Fibroblast of the conjunctiva (primary cell): Measurements from ENCODE around the gene DGKE.
A peak's percentile ranks its signal among the peaks of the same experiment; 100 is the strongest.

Experiments
- DNase-seq: peaks from one replicate; pipeline ENCODE4 v3.0.0-alpha.2; 2010; ENCODE audit warnings: low read depth

Gene DGKE

GRCh38 chr17:56815711-56816110 is 18.2 kb upstream of the DGKE start:
- DNase-seq: peak; percentile 10

- DNase-seq: no peak
Observed at GRCh38 chr17:56817066-56817465, 16.9 kb upstream of the DGKE start.

DNA sequence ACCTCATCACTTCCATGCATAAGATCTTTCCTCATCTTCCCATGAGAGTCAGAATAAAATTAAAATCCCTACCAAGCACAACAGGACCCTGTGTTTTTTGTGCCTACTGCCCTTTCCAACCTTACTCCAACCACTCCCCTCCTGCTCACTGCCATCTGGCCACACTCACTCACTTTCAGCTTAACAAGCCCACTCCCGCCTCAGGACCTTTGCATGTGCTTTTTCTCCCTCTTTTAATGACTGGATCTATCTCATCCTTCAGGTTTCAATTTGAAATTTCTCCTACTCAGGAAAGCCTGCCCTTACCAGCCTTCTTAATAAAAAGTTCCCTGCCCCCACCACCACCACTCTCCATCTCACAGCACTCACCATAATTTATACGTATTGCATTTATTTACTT is 14.9 kb upstream of the DGKE start:
- DNase-seq: no peak

DNA sequence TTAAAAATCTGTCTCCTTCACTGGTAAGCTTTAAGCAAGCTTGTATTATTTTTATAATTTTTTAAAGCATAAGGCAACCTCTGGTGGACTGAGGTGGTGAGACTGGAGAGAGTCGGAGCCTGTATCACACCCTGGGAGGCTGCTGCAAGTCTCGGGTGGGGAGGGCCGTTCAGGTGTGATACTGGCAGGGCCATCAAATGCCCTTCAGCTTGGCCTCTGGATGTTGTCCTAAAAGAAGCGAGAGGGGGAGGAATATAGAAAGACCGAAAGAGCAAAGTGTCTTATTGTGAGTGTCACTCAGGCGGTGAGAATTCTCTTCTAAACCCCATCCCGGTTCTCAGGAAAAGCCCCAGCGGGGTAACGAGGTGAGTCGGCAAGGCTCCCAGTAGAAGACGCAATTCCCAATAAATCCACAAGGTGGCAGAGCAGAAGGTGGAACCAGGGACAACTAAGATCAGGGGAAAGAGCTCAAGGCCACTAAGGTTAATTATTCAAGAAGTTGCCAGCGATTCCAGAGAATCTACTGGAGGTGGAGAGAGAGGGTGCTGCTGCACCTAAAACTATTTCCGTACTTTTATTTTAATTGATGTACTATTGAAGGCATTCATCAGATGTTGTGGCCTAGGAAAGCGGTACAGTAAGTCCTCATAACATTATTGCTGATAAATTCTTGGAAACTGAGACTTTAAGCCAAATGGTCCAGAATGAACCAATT is 14.4 kb upstream of the DGKE start:
- peak; percentile 46 for DNase-seq

- no peak for DNase-seq
Observed at GRCh38 chr17:56820207-56820606, 13.7 kb upstream of the DGKE start.

DNA sequence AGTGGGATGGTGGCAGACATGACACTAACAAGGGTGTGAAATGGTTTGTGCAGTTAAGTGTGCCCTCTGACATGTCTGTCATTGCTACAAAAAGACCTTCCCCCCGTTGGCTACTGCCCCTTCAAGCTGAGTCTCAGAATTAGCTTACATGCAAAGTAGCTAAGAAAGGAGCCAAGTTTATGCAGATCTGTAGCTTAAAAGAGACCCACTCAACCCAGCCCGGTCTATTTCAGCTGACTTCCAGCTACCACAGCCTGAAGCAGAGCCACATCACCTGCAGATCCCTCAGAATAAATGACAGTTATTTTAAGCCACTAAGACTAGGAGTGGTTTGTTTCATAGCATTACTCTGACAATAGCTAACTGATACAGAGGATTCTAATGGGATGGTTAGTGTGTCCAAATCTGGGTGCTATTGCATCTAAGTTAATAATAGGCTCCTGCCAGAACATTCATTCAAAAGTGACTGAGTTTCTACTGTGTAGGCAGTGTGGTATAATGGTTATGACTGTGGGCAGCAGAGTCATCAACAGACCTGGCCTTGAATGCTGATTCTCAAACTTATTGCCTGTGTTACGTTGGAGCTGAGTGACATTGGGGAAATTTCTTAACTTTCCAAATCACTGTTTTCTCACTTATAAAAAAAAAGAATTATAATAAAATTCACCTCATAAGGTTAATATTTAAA is 12.0 kb upstream of the DGKE start:
- no peak for DNase-seq

DNA sequence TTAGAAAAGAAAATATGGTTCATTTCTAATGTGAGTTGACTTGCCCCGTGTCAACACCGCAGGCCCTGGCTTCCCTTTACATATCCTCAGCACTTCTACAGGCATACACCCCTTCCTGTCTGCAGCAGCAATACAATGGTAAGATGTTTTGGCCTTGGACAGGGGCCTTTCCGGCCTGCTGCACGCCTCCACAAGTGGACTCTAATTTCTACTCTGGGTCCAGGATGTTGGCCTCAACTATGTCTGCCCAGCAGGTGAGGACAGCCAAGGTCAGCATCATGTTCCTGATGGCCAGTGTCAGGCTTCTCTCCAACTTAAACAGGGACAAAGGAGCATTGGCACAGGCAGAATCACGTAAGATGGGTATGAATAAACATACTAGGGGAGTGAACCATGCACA is 11.2 kb upstream of the DGKE start:
- DNase-seq: no peak

- no peak for DNase-seq
Observed at GRCh38 chr17:56823848-56824247, 10.1 kb upstream of the DGKE start.

DNA sequence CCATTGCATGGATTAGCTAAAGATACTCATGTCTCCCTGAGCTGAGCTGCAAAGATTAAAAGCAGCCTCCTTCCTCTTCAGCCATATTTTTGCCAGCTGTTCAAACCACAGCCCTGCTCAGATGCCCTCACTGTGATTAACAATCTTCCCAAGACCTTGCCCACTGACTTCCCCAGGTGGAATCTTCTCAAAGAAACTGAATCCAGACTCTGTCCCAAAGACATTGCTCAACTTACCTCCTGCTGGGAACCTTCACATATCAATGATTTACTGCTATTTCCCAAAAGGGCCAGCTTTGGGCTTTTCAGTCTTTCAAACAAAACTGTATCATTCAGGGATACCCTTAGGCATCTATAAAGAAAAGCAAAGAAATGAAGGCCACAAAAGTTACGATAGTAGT is 9.4 kb upstream of the DGKE start:
- DNase-seq: no peak

DNA sequence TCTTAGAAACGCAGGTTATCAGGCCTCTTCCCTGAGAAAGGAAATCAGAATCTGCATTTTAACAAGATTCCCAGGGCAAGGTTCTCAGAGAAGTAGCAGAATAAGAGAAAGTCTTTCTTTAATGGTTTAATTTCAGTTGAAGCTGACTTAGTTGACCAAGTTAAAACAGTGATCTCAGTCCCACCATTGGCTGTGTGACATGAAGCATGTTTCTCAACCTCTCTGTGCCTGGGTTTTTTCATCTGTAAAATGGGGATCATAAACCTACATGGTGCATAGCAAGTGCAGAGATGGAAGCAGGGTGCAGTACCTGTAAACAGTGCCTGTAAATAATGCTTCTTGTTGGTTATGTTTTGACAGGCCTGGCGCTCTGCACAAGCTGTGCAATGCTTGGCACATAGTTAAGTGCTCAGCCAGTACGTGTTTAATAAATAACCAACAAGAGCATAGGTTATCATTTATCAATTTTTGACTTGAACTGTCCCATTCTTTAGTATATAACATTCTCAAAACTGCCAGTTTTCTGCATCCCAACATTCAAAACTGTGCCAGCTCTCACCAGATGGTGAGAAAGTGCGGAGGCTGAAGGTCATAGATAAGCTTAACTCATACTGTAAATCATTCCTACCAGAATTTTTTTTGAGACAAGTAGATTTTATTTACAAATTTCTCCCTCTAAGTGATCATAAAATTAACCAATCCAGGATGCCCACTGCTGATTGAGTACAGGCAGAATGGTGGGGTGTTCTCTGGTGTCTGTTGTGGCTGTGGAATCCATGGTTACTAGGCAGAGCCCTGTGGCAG is 7.1 kb upstream of the DGKE start:
- DNase-seq: no peak

- no peak for DNase-seq
Observed at GRCh38 chr17:56830726-56831368, 3.1 kb upstream of the DGKE start.

DNA sequence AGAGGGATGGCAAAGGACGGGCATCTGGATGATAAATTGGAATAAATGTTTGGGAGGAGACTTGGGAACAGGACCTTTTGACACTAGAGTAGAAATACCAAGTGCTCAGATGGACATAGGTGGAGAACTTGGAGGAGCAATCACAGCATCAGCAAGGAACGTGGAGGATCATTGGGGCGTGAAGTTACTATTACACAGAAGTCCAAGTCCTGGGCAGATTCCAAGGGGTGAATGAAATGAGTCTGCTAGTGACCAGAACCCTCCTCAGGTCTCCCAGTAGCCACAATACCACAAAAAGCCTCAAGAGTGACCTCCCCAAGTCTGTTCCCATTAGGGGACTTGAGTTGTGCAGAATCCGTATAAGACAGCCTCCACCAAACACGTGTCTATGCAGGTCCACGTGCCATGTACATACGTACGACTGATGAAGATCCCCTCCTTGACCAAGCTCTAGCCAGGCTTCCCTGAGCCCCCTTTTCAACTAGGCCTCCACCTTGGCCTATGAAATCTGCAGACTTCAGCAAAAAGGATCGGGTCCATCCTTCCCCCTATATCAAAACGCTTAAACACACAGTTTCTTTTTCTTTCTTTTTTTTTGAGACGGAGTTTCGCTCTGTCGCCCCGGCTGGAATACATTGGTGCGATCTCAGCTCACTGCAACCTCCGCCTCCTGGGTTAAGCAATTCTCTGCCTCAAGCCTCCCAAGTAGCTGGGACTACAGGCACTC is 2.4 kb upstream of the DGKE start:
- no peak for DNase-seq

- DNase-seq: no peak
Observed at GRCh38 chr17:56832446-56832845, 1.5 kb upstream of the DGKE start.

DNA sequence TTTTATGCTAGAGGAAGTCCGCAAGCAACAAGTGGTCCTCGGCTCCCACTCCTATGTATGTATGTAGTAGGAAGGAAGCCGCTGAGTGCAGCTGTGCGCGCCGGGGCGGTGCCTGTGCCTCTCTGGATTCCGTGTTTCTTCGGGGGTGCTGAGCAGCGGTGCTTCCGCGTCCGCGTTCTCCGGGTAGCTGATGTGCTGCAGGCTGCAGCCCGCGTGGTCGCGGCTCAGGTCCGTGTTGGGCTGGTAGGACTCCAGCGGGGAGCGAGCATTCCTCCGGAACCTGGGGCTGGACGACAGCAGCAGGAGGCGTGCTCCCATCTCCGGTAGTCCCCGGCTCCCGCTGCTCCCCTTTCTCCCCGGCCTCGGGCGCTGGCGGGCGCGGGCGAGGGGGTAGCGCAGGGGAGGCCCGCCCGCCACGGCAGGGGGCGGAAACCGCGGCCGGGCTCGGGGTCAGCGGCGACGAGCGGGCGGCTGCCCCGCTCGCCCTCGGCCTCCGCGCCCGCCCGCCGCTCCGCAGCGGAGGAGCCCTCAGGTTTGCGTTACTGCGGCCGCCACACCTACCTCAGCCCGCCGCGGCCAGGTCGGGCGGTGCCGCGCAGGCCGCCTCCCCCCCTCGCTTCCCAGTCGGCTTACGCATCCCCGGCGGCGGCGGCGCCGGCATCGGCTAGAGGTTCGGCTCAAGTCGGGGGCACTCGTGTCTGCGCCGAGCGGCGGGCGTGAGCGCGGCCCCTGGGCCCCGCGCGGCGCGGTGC is 718 bp upstream of the DGKE start:
- DNase-seq: peak; percentile 6

DNA sequence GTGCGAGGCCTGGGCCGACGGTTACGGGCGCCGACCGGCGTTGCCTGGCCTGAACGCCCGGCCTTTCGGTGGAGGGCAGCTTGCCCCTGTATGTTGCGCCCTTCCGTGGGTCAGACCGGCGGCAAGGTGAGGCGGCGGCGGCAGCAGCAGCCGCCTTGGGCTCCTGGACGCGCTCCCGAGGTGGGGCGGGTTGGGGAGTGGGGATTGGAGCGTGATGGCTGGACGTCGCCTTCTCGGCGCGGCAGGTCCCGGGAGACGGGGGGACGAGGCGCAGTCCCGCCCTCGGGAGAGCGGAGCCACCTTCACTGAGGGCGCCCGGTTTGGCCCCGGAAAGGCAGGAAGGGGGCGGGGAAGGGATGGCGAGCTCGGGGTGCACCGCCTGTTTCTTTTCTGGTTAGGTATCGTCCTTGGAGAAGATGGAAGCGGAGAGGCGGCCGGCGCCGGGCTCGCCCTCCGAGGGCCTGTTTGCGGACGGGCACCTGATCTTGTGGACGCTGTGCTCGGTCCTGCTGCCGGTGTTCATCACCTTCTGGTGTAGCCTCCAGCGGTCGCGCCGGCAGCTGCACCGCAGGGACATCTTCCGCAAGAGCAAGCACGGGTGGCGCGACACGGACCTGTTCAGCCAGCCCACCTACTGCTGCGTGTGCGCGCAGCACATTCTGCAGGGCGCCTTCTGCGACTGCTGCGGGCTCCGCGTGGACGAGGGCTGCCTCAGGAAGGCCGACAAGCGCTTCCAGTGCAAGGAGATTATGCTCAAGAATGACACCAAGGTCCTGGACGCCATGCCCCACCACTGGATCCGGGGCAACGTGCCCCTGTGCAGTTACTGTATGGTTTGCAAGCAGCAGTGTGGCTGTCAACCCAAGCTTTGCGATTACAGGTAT is 671 bp downstream of the DGKE start:
- no peak for DNase-seq

DNA sequence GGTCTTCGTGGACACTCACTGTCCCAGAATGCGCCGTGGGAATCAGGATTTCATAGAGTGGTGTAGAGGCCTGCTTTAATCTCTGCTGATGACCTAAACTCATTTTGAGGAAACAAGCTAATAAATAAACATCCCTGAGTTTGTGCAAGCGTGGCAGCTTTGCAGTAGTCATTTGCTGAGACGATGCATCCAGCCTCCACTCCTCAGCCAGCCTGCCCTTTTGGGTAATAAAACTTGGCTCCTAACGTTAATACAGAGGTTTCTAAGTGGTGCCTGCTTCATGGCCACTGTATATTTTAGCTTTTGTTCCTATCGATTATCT is 1.3 kb downstream of the DGKE start:
- DNase-seq: no peak

- no peak for DNase-seq
Observed at GRCh38 chr17:56838687-56839086, 4.7 kb downstream of the DGKE start.

- DNase-seq: no peak
Observed at GRCh38 chr17:56842577-56842976, 8.6 kb downstream of the DGKE start.

- DNase-seq: no peak
Observed at GRCh38 chr17:56845934-56846333, 12.0 kb downstream of the DGKE start.

- no peak for DNase-seq
Observed at GRCh38 chr17:56847106-56847505, 13.2 kb downstream of the DGKE start.
